Muscle of leg (tissue), 11 donors: ENCODE data around the gene KIFC1. TPM values are rescaled to one million over a fixed set of nuclear protein-coding genes. Genes with fewer than 3 reads are reported as not detected.
"Not testable (repeated sequence)": the region's sequence is repeated elsewhere in the genome, so short reads cannot be mapped to it uniquely, and the experiment has no call there.

Experiments
- DNase-seq: peaks from one replicate; pipeline ENCODE4 v3.0.0; 2013
- H3K27ac ChIP-seq: one replicate; pipeline ENCODE4 v1.5.1; 2013; ENCODE audit warnings: mild to moderate bottlenecking, low read length, control low read depth
- H3K27me3 ChIP-seq: one replicate; pipeline ENCODE4 v1.6.1; 2013; ENCODE audit warnings: low read length; ENCODE audit not compliant: control insufficient read depth, insufficient read depth
- H3K36me3 ChIP-seq: one replicate; pipeline ENCODE4 v1.6.1; 2013; ENCODE audit warnings: low read length; ENCODE audit not compliant: control insufficient read depth, insufficient read depth
- H3K4me1 ChIP-seq: one replicate; pipeline ENCODE4 v1.6.1; 2013; ENCODE audit warnings: low read length; ENCODE audit not compliant: control insufficient read depth, insufficient read depth
- H3K4me3 ChIP-seq: one replicate; pipeline ENCODE4 v1.5.1; 2013; ENCODE audit warnings: low read length, control low read depth
- H3K9me3 ChIP-seq: replicated peaks from 2 replicates; pipeline ENCODE4 v1.6.1; 2013; ENCODE audit warnings: low read depth, low read length; ENCODE audit not compliant: control insufficient read depth
- WGBS: methylation state at CpG from one replicate; pipeline ENCODE4 v1.1.5; 2013; ENCODE audit warnings: missing lambda C conversion rate; ENCODE audit not compliant: insufficient coverage; 5-methylcytosine and 5-hydroxymethylcytosine counted together
- polyA plus RNA-seq, 8 donors: library from polyadenylated mRNA; unstranded; fragments of 120-200 nt; gene quantifications; one replicate each; pipeline versions ENCODE4 v1.2.1 to v1.2.3, GENCODE V29; 2013; ENCODE audit warnings: inconsistent platforms in 1 of 8, low replicate concordance in 1 of 8; ENCODE audit not compliant: insufficient read length in 8 of 8, insufficient read depth in 1 of 8
- total RNA-seq: library from RNA; stranded (reverse); fragments of 120-200 nt; gene quantifications from one replicate; pipeline ENCODE4 v1.2.4, GENCODE V29; 2013

The KIFC1 gene
- total and polyA plus RNA-seq, 9 donors: 10.5 to 37.6 (median 25.6) TPM

DNA sequence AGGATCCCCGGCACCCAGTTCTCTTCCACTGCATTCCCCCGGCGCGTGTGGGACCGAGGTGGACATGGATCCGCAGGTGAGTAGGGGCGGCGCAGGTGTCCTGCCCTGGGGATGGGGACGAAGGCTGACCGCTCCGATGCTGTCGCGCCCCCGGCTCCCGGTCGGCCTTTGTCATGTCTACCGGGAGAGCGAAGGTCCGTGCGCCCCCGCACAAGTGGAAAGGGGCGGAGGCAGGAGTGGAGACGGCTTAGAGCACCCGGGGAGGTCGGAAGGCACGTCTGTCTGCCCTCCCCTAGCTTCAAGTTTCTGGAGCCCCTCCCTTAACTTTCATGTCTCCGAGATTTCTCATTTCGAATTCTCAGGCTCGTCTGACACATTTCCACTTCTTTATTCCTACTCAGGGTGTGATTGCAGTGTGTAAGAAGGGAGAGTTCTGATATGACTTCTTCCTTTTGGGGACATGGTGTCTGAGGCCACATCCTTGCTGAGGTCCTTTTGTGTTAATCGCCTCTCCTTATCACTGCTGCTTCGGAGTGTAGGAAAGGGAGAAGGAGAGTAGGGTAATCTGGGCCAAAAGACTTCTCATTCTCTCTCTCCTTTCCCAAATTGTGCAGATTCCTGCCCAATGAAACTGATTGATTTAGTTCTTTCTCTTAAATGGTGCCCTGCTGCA lies 435 bp downstream of the KIFC1 start:
- DNase-seq: no peak

DNA sequence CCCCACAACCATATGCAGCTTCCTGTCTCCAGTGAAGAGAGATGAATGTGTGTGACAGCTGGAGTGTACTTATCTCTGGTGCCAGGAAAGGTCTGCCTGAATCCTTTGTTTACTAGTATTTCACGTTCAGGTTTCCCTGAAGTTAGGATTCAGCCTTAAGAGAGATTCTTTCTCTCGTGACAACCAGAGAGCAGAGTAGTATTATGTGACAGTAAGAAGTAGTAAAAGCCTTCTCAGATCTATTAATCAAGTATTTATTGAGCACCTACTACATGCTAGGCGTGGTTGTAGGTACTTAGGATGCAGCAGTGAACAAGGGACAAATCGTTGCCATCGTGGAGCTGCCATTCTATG lies 949 bp downstream of the KIFC1 start:
- peak overlapping the region; percentile 53 for H3K27ac ChIP-seq
- H3K9me3 ChIP-seq: no peaks in the 10 kb centered on the region
- no peak for DNase-seq
- peak overlapping the region; percentile 76 for H3K4me3 ChIP-seq
- H3K27me3 ChIP-seq: no peaks in the 10 kb centered on the region
- H3K36me3 ChIP-seq: peaks cover 2% of the 10 kb centered on the region
- peaks cover 23% of the 10 kb centered on the region for H3K4me1 ChIP-seq
- WGBS: no CpG with 5 or more reads among the region's 5 CpGs

More for the DNA sequence above, 435 bp downstream of the KIFC1 start:
- Histone ChIP-seq H3K9me3 (no peaks in the 10 kb centered on the region), H3K36me3 (no peaks in the 10 kb centered on the region), H3K4me1 (peaks cover 23% of the 10 kb centered on the region), H3K27me3 (no peaks in the 10 kb centered on the region), H3K4me3 (peak overlapping the region; percentile 76), H3K27ac (peak overlapping the region; percentile 95)
- 0% methylated on average over 18 of the region's 31 CpGs for WGBS

DNA sequence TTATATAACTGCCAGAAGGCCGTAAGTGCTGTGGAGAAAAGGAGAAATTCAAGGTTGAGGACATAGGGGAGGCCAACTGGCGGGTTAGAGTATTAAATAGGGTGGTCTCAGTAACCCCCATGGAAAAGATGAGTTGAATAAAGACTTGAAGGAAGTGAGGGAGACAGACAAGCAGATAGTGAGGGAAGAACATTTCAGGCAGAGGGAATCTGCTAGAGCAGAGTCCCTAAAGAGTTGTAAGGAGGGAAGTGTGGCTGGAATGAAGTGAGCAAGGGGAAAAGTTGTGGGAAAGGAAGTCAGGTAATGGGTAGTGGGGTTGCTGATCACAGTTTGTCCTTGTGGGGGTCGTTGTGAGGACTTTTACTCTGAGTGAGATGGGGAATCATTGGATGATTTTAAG lies 1.4 kb downstream of the KIFC1 start:
- H3K9me3 ChIP-seq: no peaks in the 10 kb centered on the region
- H3K36me3 ChIP-seq: peaks cover 6% of the 10 kb centered on the region
- WGBS: 32% methylated on average over 3 of the region's 3 CpGs
- no peak overlapping the region for H3K27ac ChIP-seq
- no peaks in the 10 kb centered on the region for H3K27me3 ChIP-seq
- DNase-seq: no peak
- H3K4me1 ChIP-seq: peaks cover 23% of the 10 kb centered on the region
- peak overlapping the region; percentile 76 for H3K4me3 ChIP-seq

DNA sequence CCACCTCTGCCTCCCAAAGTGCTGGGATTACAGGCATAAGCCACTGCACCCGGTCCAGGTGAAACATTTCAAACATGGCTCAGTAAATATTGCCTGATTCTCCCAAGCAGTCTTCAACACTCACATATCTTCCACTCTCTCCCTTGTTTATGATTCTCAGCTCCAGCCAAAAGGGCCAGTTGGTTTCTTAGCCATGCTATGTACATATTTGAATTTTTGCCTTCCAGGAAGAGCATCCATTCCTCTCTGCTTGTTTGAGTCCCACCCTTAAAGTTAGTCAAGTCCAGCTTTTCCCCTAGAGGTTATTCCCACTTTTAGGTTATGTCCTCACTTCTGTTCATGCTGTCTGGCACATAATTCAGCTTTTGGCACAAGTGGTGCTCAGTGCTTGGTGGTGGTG lies 5.9 kb downstream of the KIFC1 start:
- H3K36me3 ChIP-seq: peaks cover 15% of the 10 kb centered on the region

DNA sequence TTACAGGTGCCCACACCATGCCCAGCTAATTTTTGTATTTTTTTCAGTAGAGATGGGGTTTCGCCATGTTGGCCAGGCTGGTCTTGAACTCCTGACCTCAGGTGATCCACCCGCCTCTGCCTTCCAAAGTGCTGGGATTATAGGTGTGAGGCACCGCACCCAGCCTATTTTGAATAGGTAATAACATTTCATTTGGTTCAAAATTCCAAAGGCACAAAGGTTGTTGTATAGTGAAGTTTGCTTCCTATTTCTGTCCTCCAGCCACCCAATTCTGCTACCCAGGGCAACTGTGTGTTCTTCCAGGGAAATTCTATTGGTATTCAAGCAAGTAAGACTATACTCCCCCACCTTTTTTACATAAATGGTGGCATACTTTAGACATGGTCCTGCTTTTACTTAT lies 7.0 kb downstream of the KIFC1 start:
- not testable (repeated sequence) for H3K4me3 ChIP-seq
- WGBS: no CpG with 5 or more reads among the region's 3 CpGs

More for the DNA sequence above, 5.9 kb downstream of the KIFC1 start:
- no peak overlapping the region for H3K27ac ChIP-seq
- H3K4me1 ChIP-seq: peaks cover 13% of the 10 kb centered on the region
- H3K4me3 ChIP-seq: no peak overlapping the region
- no peak for DNase-seq
- H3K9me3 ChIP-seq: no peaks in the 10 kb centered on the region
- H3K27me3 ChIP-seq: no peaks in the 10 kb centered on the region
- WGBS: 100% methylated on average over 1 of the region's 1 CpG

DNA sequence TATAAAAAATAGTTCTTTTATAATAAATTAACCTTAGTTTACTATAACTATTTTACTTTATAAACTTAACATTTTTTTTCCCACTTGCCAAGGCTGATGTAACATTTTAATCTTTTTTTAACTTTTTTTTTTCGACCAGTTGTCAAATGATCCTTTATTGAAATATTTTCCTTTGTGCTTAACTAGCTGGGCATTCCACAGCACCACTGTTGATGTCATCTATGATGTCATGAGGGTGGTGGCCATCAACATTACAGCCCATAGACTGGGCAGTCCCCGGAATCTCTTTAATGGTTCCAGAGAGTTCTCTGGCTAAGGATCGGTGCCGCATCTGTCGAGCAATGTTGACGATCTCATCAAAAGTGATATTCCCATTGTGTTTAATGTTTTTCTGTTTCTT lies 8.3 kb downstream of the KIFC1 start:
- not testable (repeated sequence) for H3K4me1 ChIP-seq, H3K4me3 ChIP-seq, H3K27ac ChIP-seq, H3K27me3 ChIP-seq, H3K9me3 ChIP-seq, DNase-seq
- H3K36me3 ChIP-seq: peaks cover 37% of the 10 kb centered on the region
- WGBS: no CpG with 5 or more reads among the region's 6 CpGs

More for the DNA sequence above, 7.0 kb downstream of the KIFC1 start:
- peaks cover 25% of the 10 kb centered on the region for H3K36me3 ChIP-seq
- not testable (repeated sequence) for DNase-seq, H3K9me3 ChIP-seq, H3K4me1 ChIP-seq, H3K27ac ChIP-seq, H3K27me3 ChIP-seq

DNA sequence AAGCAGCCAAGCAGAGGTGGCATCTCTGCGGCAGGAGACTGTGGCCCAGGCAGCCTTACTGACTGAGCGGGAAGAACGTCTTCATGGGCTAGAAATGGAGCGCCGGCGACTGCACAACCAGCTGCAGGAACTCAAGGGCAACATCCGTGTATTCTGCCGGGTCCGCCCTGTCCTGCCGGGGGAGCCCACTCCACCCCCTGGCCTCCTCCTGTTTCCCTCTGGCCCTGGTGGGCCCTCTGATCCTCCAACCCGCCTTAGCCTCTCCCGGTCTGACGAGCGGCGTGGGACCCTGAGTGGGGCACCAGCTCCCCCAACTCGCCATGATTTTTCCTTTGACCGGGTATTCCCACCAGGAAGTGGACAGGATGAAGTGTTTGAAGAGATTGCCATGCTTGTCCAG lies 13.3 kb downstream of the KIFC1 start:
- Histone ChIP-seq H3K9me3 (no peaks in the 10 kb centered on the region), H3K4me3 (no peak overlapping the region), H3K27ac (no peak overlapping the region), H3K36me3 (peaks cover 41% of the 10 kb centered on the region), H3K4me1 (peaks cover 3% of the 10 kb centered on the region), H3K27me3 (no peaks in the 10 kb centered on the region)
- DNase-seq: no peak
- WGBS: 93% methylated on average over 14 of the region's 17 CpGs

DNA sequence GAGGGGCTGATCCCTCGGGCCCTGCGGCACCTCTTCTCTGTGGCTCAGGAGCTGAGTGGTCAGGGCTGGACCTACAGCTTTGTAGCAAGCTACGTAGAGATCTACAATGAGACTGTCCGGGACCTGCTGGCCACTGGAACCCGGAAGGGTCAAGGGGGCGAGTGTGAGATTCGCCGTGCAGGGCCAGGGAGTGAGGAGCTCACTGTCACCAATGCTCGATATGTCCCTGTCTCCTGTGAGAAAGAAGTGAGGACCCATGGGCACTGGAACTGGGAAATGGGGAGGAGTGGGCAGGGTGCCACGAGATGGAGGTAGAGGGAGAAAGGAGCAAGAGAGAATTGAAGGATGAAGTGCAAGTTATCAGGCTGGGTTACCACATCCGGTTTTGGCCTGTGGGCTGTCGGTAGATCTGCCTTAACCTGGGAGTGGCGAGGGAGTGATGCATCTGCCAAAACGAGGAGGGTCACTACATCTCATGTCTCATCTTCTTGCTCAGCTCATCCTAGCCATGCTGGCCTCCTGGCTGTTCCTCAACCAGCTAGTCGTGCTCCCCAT lies 13.8 kb downstream of the KIFC1 start:
- no peaks in the 10 kb centered on the region for H3K9me3 ChIP-seq
- H3K27ac ChIP-seq: no peak overlapping the region
- H3K36me3 ChIP-seq: peaks cover 41% of the 10 kb centered on the region
- no peak overlapping the region for H3K4me3 ChIP-seq
- no peaks in the 10 kb centered on the region for H3K27me3 ChIP-seq
- peak; percentile 7 for DNase-seq
- H3K4me1 ChIP-seq: peaks cover 3% of the 10 kb centered on the region
- WGBS: 92% methylated on average over 15 of the region's 15 CpGs

DNA sequence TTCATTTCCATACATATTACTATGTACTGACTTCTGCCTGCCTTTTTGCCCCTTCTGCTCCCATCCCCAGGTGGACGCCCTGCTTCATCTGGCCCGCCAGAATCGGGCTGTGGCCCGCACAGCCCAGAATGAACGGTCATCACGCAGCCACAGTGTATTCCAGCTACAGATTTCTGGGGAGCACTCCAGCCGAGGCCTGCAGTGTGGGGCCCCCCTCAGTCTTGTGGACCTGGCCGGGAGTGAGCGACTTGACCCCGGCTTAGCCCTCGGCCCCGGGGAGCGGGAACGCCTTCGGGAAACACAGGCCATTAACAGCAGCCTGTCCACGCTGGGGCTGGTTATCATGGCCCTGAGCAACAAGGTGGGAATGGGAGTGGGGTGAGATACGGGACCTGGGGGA lies 14.5 kb downstream of the KIFC1 start:
- 93% methylated on average over 13 of the region's 17 CpGs for WGBS
- Histone ChIP-seq H3K4me1 (peaks cover 3% of the 10 kb centered on the region), H3K4me3 (no peak overlapping the region), H3K27ac (no peak overlapping the region), H3K27me3 (no peaks in the 10 kb centered on the region), H3K36me3 (peaks cover 41% of the 10 kb centered on the region), H3K9me3 (no peaks in the 10 kb centered on the region)
- no peak for DNase-seq

DNA sequence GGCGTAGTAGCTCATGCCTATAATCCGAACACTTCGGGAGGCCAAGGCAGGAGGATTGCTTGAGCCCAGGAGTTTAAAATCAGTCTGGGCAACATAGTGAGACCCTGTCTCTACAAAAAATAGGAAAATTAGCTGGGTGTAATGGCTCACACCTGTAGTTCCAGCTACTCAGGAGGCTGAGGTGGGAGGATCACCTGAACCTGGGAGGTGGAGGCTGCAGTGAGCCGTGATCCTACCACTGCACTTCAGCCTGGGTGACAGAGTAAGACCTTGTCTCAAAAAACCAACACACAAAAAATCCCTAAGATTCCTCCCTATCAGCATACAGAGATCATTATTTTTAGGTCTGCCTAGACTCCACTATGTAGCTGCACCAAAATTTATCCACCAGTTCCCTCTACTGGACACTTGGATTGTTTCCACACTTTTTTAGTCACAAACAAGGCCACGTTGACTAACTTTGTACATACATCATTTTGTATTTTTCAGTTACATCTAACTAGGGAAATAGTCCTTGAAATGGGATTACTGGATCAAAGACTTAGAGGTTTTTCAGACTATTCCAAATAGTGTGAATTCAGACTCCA lies 15.6 kb downstream of the KIFC1 start:
- no peaks in the 10 kb centered on the region for H3K27me3 ChIP-seq
- peaks cover 43% of the 10 kb centered on the region for H3K36me3 ChIP-seq
- peak; percentile 67 for DNase-seq
- no peaks in the 10 kb centered on the region for H3K9me3 ChIP-seq
- WGBS: 96% methylated on average over 3 of the region's 5 CpGs
- H3K4me1 ChIP-seq: peaks cover 12% of the 10 kb centered on the region
- H3K4me3 ChIP-seq: no peak overlapping the region
- H3K27ac ChIP-seq: no peak overlapping the region
